Nephron progenitor cell (in vitro differentiated cells): ENCODE data around the gene TCF7L1.
"Not testable (repeated sequence)": the region's sequence is repeated elsewhere in the genome, so short reads cannot be mapped to it uniquely, and the experiment has no call there.

Experiments used
- DNase-seq: peaks from one replicate; pipeline ENCODE4 v3.0.0; 2021
- H3K27ac Mint-ChIP-seq: 2 replicates; pipeline ENCODE4 v1.8.0; 2021; ENCODE audit warnings: mild to moderate bottlenecking, moderate library complexity, mixed read lengths
- H3K27me3 Mint-ChIP-seq: 2 replicates; pipeline ENCODE4 v1.8.0; 2021; ENCODE audit warnings: mild to moderate bottlenecking, low read depth, mixed read lengths; ENCODE audit not compliant: poor library complexity
- H3K36me3 Mint-ChIP-seq: 2 replicates; pipeline ENCODE4 v1.8.0; 2021; ENCODE audit warnings: low read depth, mixed read lengths
- H3K4me1 Mint-ChIP-seq: 2 replicates; pipeline ENCODE4 v1.8.0; 2021; ENCODE audit warnings: mixed read lengths
- H3K4me3 Mint-ChIP-seq: 2 replicates; pipeline ENCODE4 v1.8.0; 2021; ENCODE audit warnings: mild to moderate bottlenecking, moderate library complexity, mixed read lengths
- H3K9me3 Mint-ChIP-seq: 2 replicates; pipeline ENCODE4 v1.8.0; 2021; ENCODE audit warnings: mild to moderate bottlenecking, moderate library complexity, mixed read lengths
- CTCF ChIP-seq: fragments of 200-600 bp; sonication (generic); IDR thresholded peaks from 2 replicates; pipeline ENCODE4 v1.5.0; 2021; ENCODE audit warnings: antibody characterized with exemption

Gene TCF7L1

DNA sequence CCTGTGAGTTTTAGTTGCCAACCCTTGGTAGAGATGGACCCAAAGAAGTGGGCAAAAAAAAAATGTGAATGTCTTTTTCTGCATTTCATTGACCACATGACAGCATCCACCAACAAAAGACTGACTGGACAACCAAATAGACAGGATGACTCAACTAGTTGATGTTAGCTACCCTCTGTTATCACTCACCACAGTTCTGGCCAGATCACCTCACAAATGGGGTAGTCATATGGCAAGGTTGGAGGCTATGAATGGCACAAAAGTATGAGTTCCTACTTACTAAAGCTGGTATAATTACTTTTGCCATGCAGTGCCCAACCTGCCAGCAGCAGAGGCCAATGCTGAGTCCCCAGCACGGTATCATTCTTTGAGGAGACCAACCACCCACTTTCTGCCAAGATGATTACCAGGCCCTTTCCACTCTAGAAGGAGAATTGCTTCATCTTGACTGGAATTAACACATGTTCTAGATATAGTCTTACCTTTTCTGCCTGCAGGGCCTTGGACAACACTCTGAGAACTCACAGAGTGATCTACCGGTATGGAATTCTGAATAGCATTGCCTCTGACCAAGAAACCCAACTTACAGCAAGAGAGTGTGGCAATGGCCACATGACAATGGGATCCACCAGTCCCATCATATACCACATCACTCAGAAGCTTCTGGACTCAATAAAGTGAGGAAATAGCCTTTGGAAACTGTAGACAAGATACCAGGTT, 20.1 kb upstream of the TCF7L1 start:
- no peak for DNase-seq
- H3K4me1 Mint-ChIP-seq: no peaks in the 10 kb centered on the region
- peaks cover 24% of the 10 kb centered on the region for H3K27me3 Mint-ChIP-seq
- H3K4me3 Mint-ChIP-seq: no peak overlapping the region
- H3K9me3 Mint-ChIP-seq: peaks cover 7% of the 10 kb centered on the region
- H3K36me3 Mint-ChIP-seq: no peaks in the 10 kb centered on the region
- H3K27ac Mint-ChIP-seq: no peak overlapping the region
- no peak for TF ChIP-seq CTCF

DNA sequence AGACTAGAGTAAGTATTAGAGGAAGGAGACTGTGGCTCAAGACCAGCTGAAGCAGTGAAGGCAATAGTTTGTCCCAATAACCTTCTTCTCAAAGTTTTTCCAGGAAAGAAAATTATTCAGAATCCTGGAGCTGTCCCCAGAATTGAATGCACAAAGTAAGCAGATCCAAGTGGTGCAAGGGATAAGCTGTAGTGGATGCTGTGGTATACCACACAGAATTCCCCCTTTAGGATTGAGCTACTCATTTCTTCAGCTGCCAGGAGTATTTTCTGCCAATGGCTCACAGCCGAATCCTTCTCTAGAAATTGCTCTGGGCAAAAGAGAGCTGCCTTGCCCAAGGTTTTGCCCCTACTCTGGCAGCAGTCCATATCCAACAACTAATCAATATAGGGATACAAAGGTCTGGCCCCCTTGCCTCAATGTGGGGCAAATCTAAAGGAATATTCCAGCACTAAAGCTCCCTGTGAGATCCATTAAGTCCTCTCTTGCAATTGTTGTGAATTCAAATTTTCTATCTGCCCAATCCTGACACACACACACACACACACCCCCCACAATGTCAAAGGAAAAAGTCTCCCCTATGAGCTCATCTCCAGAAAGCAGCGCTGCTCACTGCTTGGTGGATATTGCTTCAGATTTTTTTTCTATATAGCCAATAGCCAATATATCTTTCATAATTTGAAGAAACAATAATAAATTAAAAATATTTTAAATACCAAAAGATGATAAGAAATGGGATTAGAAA, 18.4 kb upstream of the TCF7L1 start:
- H3K27me3 Mint-ChIP-seq: peaks cover 23% of the 10 kb centered on the region
- no peaks in the 10 kb centered on the region for H3K36me3 Mint-ChIP-seq

DNA sequence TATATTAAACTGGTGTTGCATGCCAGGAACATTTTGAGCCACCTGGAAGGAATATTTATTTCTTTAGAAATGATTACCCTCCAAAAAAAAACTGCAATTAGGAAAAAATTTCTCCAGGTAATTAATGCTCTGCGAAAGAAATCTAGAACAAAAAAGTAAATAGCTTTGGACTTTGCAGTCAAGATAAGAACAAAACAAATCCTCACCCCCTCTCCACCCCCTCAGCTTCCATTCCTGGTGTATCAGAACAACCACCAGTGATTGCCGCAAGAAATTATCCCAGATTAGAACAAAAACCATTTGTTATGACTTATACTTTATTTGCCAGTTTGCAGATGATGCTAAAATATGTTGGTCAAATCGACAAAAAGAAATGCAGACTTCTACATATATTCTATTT, 17.0 kb upstream of the TCF7L1 start:
- H3K36me3 Mint-ChIP-seq: no peaks in the 10 kb centered on the region
- H3K4me3 Mint-ChIP-seq: no peak overlapping the region
- no peaks in the 10 kb centered on the region for H3K4me1 Mint-ChIP-seq
- no peaks in the 10 kb centered on the region for H3K9me3 Mint-ChIP-seq
- no peak overlapping the region for H3K27ac Mint-ChIP-seq
- H3K27me3 Mint-ChIP-seq: peaks cover 17% of the 10 kb centered on the region
- DNase-seq: no peak
- no peak for TF ChIP-seq CTCF

More for the DNA sequence above, 18.4 kb upstream of the TCF7L1 start:
- H3K27ac Mint-ChIP-seq: no peak overlapping the region
- no peaks in the 10 kb centered on the region for H3K4me1 Mint-ChIP-seq
- H3K4me3 Mint-ChIP-seq: no peak overlapping the region
- H3K9me3 Mint-ChIP-seq: peaks cover 7% of the 10 kb centered on the region
- no peak for TF ChIP-seq CTCF
- no peak for DNase-seq

GRCh38 chr2:85119900-85120299, 13.3 kb upstream of the TCF7L1 start:
- no peak for DNase-seq
- Mint-ChIP-seq H3K4me1 (no peaks in the 10 kb centered on the region), H3K27ac (no peak overlapping the region), H3K27me3 (peaks cover 11% of the 10 kb centered on the region), H3K4me3 (no peak overlapping the region), H3K36me3 (no peaks in the 10 kb centered on the region), H3K9me3 (no peaks in the 10 kb centered on the region)
- no peak for TF ChIP-seq CTCF

DNA sequence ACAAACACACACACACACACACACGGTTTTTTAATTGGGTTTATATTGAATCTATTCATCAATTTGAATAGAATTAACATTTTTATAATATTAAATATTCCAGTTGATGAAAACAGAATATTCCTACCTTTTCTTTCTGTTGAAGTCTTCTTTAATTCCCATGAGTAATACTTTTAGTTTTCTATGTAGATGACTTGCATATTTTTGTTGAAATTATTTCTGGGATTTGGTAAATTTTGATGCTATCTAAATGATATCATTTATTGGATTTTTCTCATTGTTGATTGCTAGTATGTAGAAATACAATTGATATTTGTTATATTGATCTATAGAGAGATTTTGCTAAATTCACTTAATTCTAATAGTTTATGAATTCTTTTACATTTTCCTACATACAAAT, 12.8 kb upstream of the TCF7L1 start:
- Mint-ChIP-seq H3K4me3 (no peak overlapping the region), H3K27ac (no peak overlapping the region), H3K9me3 (no peaks in the 10 kb centered on the region), H3K4me1 (no peaks in the 10 kb centered on the region), H3K27me3 (peaks cover 11% of the 10 kb centered on the region), H3K36me3 (no peaks in the 10 kb centered on the region)
- TF ChIP-seq CTCF: no peak
- DNase-seq: no peak

DNA sequence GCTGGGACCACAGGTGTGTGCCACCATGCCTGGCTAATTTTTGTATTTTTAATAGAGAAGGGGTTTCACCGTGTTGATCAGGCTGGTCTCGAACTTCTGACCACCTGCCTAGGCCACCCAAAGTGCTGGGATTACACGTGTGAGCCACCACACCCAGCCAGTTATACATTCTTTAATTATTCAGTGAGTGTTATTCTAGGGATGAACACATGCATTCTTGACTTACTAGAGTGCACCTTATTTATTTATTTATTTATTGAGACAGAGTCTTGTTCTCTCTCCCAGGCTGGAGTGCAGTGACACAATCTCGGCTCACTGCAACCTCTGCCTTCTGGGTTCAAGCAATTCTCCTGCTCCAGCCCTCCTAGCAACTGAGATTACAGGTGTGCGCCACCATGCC, 6.7 kb upstream of the TCF7L1 start:
- H3K9me3 Mint-ChIP-seq, H3K4me3 Mint-ChIP-seq, H3K4me1 Mint-ChIP-seq, DNase-seq, H3K27me3 Mint-ChIP-seq, H3K36me3 Mint-ChIP-seq, H3K27ac Mint-ChIP-seq: not testable (repeated sequence)
